OCI-M2 (cell line): Measurements from ENCODE around the gene EPHX1.

Experiments used
- DNase-seq: peaks from one replicate; lab custom pipeline; 2025; ENCODE audit not compliant: unreplicated experiment; lab: John Stamatoyannopoulos, UW

Gene EPHX1

DNA sequence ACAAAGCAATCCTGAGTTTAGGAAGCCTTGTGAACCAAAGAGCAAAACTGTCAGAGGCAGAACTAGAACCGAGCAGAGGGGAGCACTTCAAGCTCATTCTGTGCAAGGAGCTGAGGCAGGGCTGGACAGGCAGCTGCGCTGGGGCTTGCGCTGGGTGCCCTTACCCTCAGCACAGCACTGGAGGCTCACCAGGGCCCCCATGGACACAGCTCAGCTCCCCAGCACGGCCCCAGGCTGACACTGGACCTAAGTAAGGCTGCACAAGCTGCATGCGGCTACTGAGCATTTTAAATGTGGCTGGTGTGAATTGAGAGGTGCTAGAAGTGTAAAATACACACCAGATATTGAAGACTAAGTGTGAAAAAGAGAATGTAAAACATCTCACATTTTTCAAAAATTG lies 50.2 kb downstream of the EPHX1 start:
- no peak for DNase-seq

DNA sequence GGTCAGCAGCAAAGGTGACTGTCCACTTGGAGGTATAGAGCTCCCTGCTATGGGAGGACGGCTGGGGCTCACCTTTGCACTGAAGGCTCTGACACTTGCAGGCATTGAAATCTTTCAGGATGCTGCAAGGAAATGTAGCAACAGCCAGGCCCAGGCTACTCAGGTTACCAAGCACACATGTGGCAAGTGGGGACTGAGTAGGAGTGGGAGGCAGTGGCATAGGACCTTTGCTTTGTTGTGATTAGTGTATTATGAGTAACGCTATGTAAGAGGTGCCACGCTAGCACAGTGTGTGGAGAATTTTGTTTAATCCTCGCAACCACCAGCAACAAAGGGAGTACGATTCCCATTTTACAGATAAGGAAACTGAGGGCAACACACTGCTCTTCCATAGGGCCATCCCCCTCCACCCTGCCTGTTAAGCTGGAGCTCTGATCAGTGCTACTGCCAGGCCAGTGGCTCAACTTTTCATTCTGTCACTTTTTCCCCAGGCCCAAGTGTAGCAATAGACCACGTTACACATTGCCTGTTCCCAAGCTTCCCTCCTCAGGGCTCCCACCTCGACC lies 51.0 kb downstream of the EPHX1 start:
- no peak for DNase-seq

DNA sequence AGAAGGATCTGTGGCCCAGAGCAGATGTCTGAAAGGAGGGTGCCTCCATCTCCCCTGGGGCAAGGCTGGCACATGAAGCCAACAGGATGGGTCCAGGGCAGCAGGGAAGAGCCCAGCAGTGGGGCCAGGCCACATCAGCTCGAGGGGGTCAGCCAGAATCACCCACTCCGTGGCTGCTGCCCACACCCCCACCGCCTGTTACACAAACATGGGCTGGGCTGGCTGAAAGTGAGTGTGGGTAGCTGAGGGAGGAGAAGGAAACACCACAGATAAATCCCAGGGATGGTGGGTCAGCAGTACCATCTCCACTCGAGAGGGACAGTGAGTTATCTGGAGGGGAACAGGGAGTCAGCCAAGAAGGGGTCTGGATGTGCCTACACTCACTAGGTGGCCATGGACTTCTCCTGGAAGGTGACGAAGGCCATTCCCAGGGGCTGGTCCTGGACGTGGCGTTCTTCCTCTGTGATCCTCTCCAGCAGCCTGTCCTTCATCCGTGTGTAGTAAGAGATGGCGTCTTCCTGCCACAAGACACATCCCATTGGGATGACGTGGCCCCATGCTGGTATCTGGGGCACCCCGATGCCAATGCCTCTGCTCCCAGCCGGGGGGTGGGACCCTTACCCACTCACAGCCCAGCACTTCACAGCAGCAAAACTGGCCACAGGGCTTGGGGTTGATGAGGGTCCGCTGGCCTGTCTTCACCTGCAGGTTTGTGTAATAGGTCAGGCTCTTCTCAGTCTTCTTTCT lies 52.1 kb downstream of the EPHX1 start:
- no peak for DNase-seq

GRCh38 chr1:225862581-225862950 lies 52.6 kb downstream of the EPHX1 start:
- no peak for DNase-seq

DNA sequence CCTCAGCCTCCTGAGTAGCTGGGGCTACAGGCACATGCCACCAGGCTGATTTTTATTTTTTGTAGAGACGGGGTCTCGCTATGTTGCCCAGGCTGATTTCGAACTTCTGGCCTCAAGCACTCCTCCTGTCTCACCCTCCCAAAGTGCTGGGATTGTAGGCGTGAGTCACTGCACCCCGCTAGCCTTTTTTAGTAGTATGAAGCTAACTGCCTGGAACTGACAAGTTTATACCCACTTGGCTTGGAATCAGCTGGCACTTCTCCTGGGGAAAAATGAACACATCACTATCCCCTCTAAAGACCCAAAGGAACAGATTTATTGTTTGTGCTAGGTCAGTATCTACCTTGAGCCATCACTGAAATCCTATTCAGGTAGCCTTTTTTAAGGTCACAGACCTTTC lies 53.2 kb downstream of the EPHX1 start:
- DNase-seq, result no peak

GRCh38 chr1:225865514-225865913 lies 55.6 kb downstream of the EPHX1 start:
- no peak for DNase-seq

DNA sequence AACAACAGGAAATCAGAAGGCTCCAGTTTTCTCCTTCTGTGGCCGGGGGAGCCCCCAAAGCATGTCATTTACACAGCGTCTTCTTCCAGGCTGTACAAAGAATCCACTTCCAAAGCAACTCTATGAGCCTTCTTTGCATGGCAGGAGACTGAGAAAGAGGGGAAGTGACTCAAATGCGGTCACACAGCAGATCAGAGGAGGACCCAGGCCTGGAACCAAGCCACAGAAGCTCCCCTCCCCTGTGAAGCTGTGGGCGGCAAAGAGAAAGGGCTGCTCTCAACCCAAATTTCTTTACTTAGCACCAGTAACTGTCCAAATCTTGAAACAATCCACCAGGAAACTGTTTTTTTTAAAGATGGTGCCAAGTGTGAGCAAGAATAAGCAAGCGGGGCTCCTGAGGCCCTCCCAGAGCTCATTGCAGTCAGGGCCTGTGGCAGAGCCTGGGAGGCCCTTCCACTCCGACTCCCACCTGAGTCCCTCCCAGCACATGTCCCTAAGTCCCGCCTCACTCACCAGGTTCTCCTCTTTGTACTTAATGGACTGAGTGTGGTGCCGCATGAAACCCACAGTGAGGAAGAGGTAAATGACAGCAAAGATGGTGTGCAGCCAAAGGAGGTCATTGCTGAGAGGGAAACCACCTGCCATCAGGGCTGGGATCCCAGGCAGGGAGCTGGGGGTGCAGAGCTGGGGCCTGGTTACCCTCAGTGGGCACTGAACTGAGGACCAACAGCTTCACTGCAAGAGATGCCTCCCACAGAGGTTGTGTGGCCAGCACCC lies 56.3 kb downstream of the EPHX1 start:
- no peak for DNase-seq

DNA sequence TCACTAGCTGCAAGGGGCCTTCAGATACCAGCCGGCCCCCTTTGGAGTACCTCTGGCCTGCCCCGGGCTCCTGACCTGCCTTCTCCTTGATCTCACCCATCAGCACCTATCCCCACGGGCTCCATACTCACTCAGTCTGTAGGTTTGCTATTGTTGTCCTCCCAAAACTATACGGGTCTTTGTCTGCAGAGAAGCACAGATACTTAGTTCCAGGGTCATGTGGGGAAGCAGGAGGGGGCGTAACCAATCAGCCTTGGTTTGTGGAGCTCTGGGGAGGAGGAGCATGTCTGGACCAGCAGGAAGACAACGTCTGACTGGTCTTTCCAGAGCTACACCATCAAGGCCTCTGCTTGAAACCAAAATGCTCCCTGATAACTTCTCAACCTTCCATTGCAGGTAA lies 57.1 kb downstream of the EPHX1 start:
- no peak for DNase-seq

GRCh38 chr1:225868631-225869330 lies 58.9 kb downstream of the EPHX1 start:
- no peak for DNase-seq

- DNase-seq, result no peak
These were observed 61.0 kb downstream of the EPHX1 start for GRCh38 chr1:225870911-225871310.

DNA sequence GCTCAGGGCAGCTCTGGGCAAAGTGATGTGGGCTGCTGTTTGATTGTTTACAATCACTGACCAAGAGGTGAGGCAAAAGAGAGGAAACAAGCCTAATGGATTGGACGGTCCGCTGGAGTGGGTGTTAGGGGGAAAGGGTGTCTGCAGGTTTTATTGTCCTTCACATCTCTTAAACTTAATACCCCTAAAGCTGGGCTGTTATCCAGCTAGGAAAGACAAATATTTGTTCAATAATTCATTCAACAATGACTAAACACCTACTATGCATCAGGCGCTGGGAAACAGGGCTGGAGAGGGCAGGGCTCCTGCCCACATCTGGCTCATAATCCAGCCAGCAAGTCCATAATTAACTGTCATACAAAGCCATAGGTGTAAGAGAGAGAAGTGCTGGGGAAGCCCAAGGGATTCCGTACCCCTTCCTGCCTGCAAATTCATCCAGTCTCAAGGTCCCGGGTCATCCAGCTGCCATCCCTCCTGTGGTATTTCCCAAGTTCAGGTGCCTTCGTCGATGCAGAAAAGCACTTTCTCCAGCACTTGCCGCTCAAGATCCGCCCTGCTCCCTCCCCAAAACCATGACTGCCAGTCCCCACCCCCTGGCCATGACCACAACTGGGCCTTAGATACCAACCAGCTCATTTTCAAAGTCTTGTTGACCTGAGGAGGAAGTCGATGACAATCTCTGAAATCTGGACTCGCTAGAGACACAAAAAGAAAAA lies 61.6 kb downstream of the EPHX1 start:
- DNase-seq, result no peak

DNA sequence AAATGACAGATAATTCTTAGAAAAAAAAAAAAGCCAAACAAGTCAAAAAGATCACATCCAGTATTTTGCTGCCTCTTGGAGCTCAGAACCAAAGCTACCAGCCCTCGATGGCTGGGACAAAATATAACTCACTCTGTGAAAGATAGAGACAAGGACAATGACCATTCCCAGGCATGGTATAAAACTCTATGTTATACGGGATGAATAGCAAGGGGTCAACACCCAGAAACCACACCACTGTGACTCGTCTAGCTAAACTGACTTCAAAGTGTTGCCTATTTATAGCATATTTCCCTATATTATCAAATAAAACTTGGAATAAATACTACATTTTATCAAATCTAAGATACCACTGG lies 62.1 kb downstream of the EPHX1 start:
- DNase-seq, result no peak

- DNase-seq, result no peak
These were observed 63.4 kb downstream of the EPHX1 start for GRCh38 chr1:225873281-225873850.

- DNase-seq, result no peak
These were observed 64.5 kb downstream of the EPHX1 start for GRCh38 chr1:225874431-225874830.

GRCh38 chr1:225875044-225875815 lies 65.3 kb downstream of the EPHX1 start:
- DNase-seq, result no peak

- no peak for DNase-seq
These were observed 67.1 kb downstream of the EPHX1 start for GRCh38 chr1:225876900-225877510.

GRCh38 chr1:225877580-225877979 lies 67.7 kb downstream of the EPHX1 start:
- DNase-seq, result no peak

DNA sequence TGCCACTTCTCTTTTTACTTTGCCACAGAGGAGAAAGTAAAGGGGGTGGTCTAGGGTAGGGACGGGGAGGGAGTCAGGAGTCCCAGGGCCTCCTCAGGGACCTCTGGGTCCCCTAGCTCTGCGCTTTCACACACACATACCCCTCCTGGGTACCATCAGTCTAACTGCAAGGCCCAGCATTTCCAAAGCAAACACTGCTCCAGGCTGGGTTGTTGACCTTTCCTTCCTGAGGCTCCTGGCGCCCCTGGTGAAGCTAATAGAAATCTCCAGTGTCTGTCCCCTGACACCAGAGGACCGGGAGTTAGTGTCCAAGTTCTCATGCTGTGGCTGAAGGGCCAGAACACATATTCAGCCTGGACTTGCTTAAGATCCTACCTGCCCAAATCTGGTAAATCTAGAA lies 68.4 kb downstream of the EPHX1 start:
- DNase-seq, result no peak

DNA sequence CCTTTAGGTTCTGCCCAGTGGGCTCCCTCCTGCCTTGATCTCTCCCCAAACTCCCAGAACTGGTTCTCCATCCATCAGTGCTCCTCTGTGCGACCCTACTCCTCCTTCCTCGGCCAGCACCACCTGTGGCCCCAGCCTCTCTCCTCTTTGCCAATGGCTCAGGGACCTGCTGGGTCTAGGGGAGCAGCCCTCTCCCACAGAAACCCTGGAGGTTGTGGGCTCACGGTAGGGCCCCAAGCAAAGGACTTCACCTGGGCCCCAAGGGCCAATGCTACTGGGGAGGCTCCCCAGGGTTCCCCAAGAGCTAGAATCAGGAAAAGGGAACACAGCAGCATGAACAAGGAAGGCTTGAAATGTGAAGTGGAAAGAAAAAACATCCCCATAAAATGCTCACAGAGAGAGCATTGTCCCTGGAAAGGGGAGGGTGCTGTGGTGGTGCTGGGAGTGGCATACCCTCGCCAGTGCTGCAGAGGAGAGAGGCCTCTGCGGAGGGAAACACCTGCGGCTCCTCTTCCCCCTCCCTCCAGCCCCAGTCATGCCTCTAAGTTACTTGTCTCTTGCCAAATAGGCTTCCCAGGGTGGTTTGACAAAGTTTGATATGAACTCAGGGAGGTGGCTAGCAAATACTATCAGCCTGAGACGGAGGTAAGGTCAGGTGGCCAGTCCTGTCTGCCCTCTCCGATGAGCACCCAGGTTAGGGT lies 69.7 kb downstream of the EPHX1 start:
- no peak for DNase-seq
